ENCODE data around the gene ADAM8. TPM values are rescaled to one million over a fixed set of nuclear protein-coding genes. Genes with fewer than 3 reads are reported as not detected.

The ADAM8 gene
- total RNA-seq, 1 donor from 2014 or later, result 16.9 TPM

DNA sequence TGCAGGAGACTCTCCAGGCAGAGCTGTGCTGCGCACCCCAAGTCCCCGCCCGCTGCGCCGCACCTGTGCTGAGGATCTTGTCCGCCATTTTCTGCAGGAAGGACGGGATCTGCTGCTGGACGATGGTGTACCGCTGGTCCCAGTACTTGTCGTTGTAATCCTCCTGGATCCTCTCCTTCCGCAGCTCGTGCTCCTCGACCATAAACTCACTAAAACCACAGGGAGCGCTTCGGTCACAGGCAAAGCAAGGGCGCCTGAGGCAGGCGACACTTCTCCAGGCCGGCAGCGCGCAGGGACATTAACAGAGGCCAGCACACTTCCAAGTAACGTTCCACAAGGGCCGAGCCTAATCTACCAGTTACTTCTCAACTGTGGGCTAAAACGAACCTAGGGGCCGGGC lies 13.1 kb upstream of the ADAM8 start:
- no peak for DNase-seq (ENCODE audit: low spot score in 2 of 2, unreplicated experiment in 2 of 2)
- Mint-ChIP-seq H3K4me3 (no peak overlapping the region), H3K9me3 (no peaks in the 10 kb centered on the region), H3K4me1 (no peaks in the 10 kb centered on the region), H3K27ac (no peak overlapping the region), H3K36me3 (peaks cover 51% of the 10 kb centered on the region), H3K27me3 (ENCODE audit: low read depth) (no peaks in the 10 kb centered on the region)
- TF ChIP-seq CTCF (IDR thresholded peaks at IDR 0.05; ENCODE audit: unreplicated experiment), result no peak

- no peak overlapping the region for H3K4me3 Mint-ChIP-seq
Observed at GRCh38 chr10:133287832-133288500, 11.3 kb upstream of the ADAM8 start.

DNA sequence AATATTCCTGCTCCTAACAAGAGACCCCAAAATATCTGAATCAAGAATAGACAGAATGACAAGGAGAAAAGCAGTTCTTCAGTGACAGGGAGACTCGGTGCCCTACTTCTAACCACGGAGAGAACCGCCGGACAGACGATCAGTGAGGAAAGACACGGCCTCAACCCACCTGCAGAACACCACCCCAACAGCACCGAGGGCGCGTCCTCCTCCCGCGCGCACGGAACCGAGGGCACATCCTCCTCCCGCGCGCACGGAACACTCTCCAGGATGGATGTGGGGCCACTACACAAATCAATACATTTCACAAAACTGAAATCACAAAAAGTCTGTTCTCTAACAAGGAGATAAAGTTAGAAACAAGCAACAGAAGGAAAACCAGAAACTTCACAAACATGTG lies 9.7 kb upstream of the ADAM8 start:
- no peaks in the 10 kb centered on the region for H3K27me3 Mint-ChIP-seq (ENCODE audit: low read depth)
- H3K4me3 Mint-ChIP-seq, result no peak overlapping the region
- no peak for DNase-seq (ENCODE audit: low spot score in 2 of 2, unreplicated experiment in 2 of 2)
- no peak for TF ChIP-seq CTCF (IDR thresholded peaks at IDR 0.05; ENCODE audit: unreplicated experiment)
- H3K9me3 Mint-ChIP-seq, result no peaks in the 10 kb centered on the region
- H3K4me1 Mint-ChIP-seq, result no peaks in the 10 kb centered on the region
- H3K27ac Mint-ChIP-seq, result no peak overlapping the region
- H3K36me3 Mint-ChIP-seq, result peaks cover 52% of the 10 kb centered on the region

More at GRCh38 chr10:133287832-133288500, 11.3 kb upstream of the ADAM8 start:
- no peak overlapping the region for H3K27ac Mint-ChIP-seq
- no peak for TF ChIP-seq CTCF (IDR thresholded peaks at IDR 0.05; ENCODE audit: unreplicated experiment)
- no peaks in the 10 kb centered on the region for H3K4me1 Mint-ChIP-seq
- no peak for DNase-seq (ENCODE audit: low spot score in 2 of 2, unreplicated experiment in 2 of 2)
- H3K27me3 Mint-ChIP-seq (ENCODE audit: low read depth), result no peaks in the 10 kb centered on the region
- peaks cover 45% of the 10 kb centered on the region for H3K36me3 Mint-ChIP-seq
- no peaks in the 10 kb centered on the region for H3K9me3 Mint-ChIP-seq

GRCh38 chr10:133285217-133285616 lies 8.5 kb upstream of the ADAM8 start:
- Mint-ChIP-seq H3K4me3 (no peak overlapping the region), H3K9me3 (no peaks in the 10 kb centered on the region), H3K36me3 (peaks cover 47% of the 10 kb centered on the region), H3K27me3 (ENCODE audit: low read depth) (no peaks in the 10 kb centered on the region), H3K27ac (no peak overlapping the region), H3K4me1 (no peaks in the 10 kb centered on the region)
- DNase-seq (ENCODE audit: low spot score in 2 of 2, unreplicated experiment in 2 of 2), result no peak
- no peak for TF ChIP-seq CTCF (IDR thresholded peaks at IDR 0.05; ENCODE audit: unreplicated experiment)

DNA sequence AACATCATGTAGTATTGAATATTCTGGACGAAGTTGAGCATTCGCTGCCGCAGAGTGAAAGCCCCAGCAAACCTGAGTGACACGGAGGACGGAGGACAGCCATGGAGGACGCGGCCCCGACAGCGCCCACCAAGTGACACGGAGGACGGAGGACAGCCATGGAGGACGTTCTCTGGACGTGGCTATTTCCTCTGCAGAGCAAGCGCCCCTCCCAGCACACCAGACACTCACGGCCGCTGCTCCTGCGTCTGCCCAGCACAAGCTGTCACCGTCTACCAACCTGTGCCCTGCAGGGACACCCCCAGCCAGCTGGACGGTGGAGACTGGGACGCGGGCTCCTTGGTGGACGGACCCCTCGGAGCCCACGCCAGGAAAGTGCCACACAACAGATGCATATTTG lies 7.3 kb upstream of the ADAM8 start:
- Mint-ChIP-seq H3K4me3 (no peak overlapping the region), H3K36me3 (peaks cover 38% of the 10 kb centered on the region), H3K4me1 (no peaks in the 10 kb centered on the region), H3K9me3 (no peaks in the 10 kb centered on the region), H3K27me3 (ENCODE audit: low read depth) (no peaks in the 10 kb centered on the region), H3K27ac (no peak overlapping the region)
- no peak for DNase-seq (ENCODE audit: low spot score in 2 of 2, unreplicated experiment in 2 of 2)
- TF ChIP-seq CTCF (IDR thresholded peaks at IDR 0.05; ENCODE audit: unreplicated experiment), result no peak
